OCI-LY1 (cell line): Measurements from ENCODE around the gene HIRIP3.

Experiments used
- CTCF ChIP-seq: fragments of 200-600 bp; sonication (generic), shearing (Covaris generic); IDR thresholded peaks from 2 replicates; pipeline ENCODE4 v1.5.1; 2017; ENCODE audit warnings: mild to moderate bottlenecking, antibody characterized with exemption, low read length, moderate library complexity, mixed read lengths
- EZH2 ChIP-seq: fragments of 200-600 bp; sonication (generic), shearing (Covaris generic); IDR thresholded peaks from 2 replicates; pipeline ENCODE4 v1.8.0; 2017; ENCODE audit warnings: borderline replicate concordance, mixed run types, mild to moderate bottlenecking, antibody characterized with exemption, low read length, moderate library complexity, mixed read lengths

DNA sequence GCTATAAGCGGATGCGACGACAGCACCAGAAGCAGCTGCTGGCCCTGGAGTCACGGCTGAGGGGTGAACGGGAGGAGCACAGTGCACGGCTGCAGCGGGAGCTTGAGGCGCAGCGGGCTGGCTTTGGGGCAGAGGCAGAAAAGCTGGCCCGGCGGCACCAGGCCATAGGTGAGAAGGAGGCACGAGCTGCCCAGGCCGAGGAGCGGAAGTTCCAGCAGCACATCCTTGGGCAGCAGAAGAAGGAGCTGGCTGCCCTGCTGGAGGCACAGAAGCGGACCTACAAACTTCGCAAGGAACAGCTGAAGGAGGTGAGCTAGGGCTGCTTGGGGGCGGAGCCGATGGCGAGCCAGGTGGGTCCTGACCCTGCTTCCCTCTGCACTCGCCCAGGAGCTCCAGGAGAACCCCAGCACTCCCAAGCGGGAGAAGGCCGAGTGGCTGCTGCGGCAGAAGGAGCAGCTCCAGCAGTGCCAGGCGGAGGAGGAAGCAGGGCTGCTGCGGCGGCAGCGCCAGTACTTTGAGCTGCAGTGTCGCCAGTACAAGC, 10.1 kb downstream of the HIRIP3 start:
- TF ChIP-seq CTCF (no peak), EZH2 (no peak)
